Parathyroid adenoma (tissue), 2 donors: ENCODE data around the gene ZSWIM8.
A peak's percentile ranks its signal among the peaks of the same experiment; 100 is the strongest.

Experiments used
- H2AFZ ChIP-seq: fragments of 300-600 bp; sonication (generic); one replicate; pipeline ENCODE4 v1.7.0; 2017; ENCODE audit warnings: antibody characterized with exemption, mild to moderate bottlenecking
- H3K27ac ChIP-seq: fragments of 300-600 bp; sonication (generic); one replicate; pipeline ENCODE4 v1.7.0; 2017
- H3K27me3 ChIP-seq: fragments of 300-600 bp; sonication (generic); one replicate; pipeline ENCODE4 v1.7.0; 2017; ENCODE audit warnings: low read length; ENCODE audit not compliant: control insufficient read depth, insufficient read depth
- H3K36me3 ChIP-seq: fragments of 300-600 bp; sonication (generic); one replicate; pipeline ENCODE4 v1.7.0; 2017; ENCODE audit warnings: low read length; ENCODE audit not compliant: control insufficient read depth, insufficient read depth
- H3K4me1 ChIP-seq: fragments of 300-600 bp; sonication (generic); one replicate; pipeline ENCODE4 v1.7.0; 2017; ENCODE audit warnings: control low read depth
- H3K4me2 ChIP-seq: fragments of 300-600 bp; sonication (generic); one replicate; pipeline ENCODE4 v1.7.0; 2017; ENCODE audit warnings: low read length
- H3K4me3 ChIP-seq: fragments of 300-600 bp; sonication (generic); one replicate; pipeline ENCODE4 v1.7.0; 2017; ENCODE audit warnings: low read depth, low read length
- H3K79me2 ChIP-seq: fragments of 300-600 bp; sonication (generic); one replicate; pipeline ENCODE4 v1.7.0; 2017; ENCODE audit warnings: control low read depth
- H3K9ac ChIP-seq: fragments of 300-600 bp; sonication (generic); one replicate; pipeline ENCODE4 v1.7.0; 2017; ENCODE audit warnings: mild to moderate bottlenecking
- H3K9me3 ChIP-seq: fragments of 300-600 bp; sonication (generic); one replicate; pipeline ENCODE4 v1.7.0; 2017; ENCODE audit warnings: low read length; ENCODE audit not compliant: control insufficient read depth
- CTCF ChIP-seq: fragments of 300-600 bp; sonication (generic); IDR thresholded peaks from one replicate; pipeline ENCODE4 v1.7.0; 2017; ENCODE audit warnings: antibody characterized with exemption, mild to moderate bottlenecking
- donor health status: primary hyperparathyroidism.

The ZSWIM8 gene

GRCh38 chr10:73773152-73773879 lies 12.1 kb upstream of the ZSWIM8 start:
- H3K27ac ChIP-seq, result peak overlapping the region; percentile 91
- peak overlapping the region; percentile 69 for H3K4me3 ChIP-seq
- peaks cover 3% of the 10 kb centered on the region for H3K4me1 ChIP-seq
- peaks cover 10% of the 10 kb centered on the region for H3K79me2 ChIP-seq
- no peaks in the 10 kb centered on the region for H3K27me3 ChIP-seq
- TF ChIP-seq CTCF, result no peak
- H2AFZ ChIP-seq, result peak overlapping the region; percentile 93
- no peaks in the 10 kb centered on the region for H3K9me3 ChIP-seq
- no peak overlapping the region for H3K9ac ChIP-seq
- no peaks in the 10 kb centered on the region for H3K36me3 ChIP-seq
- peak overlapping the region; percentile 87 for H3K4me2 ChIP-seq

DNA sequence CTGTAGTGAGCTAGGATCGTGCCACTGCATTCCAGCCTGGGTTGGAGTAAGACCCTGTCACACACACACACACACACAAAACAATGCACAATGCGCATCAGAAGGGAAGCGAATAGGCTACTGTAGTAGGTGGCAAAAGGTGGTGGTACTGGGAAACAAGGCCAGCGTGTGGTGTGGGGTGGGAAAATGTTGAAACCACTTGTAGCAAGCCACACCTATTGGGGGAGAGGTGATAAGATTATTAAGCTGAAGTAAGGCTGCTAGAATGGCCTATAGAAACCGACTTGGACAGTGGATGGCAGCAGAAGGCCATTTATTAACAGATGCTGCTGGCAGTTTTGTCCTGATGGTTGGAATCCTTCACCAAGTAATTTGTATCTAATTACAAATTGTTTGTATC lies 10.8 kb upstream of the ZSWIM8 start:
- Histone ChIP-seq H3K27ac (no peak overlapping the region), H3K36me3 (no peaks in the 10 kb centered on the region), H3K27me3 (no peaks in the 10 kb centered on the region), H2AFZ (no peak overlapping the region), H3K4me2 (no peak overlapping the region), H3K79me2 (peaks cover 13% of the 10 kb centered on the region), H3K9ac (no peak overlapping the region), H3K9me3 (no peaks in the 10 kb centered on the region), H3K4me3 (no peak overlapping the region), H3K4me1 (peaks cover 3% of the 10 kb centered on the region)
- no peak for TF ChIP-seq CTCF

- no peak overlapping the region for H2AFZ ChIP-seq
Observed at GRCh38 chr10:73779018-73779417, 6.4 kb upstream of the ZSWIM8 start.

DNA sequence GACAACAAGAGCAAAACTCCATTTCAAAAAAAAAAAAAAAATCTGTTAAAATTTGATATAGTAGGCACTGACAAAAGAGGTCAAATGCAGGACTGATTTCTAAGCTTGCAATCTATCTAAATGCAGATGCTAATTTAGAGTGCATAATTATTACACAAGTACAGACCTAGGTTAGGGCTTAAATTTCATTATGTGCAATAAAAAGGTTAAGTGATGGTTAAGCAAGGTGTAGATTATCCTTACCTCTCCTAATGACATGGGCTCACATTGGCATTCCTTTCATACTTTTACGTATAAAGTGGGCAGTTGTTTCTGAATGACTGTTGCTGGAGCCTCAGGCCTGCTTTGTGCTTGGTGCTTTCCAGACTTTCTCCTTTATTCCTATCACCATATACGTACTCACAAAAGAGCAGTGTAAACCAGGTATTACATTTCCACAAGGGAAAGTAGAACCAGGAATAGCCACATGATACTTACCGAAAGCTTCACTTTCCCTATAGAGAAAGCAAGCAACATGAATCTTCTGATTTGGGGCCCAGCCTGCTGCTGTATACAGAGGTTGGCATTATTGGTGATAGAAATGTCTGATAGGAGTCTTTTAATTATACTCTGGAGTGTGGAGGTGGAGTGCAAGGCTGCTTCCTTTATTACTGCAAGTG lies 5.7 kb upstream of the ZSWIM8 start:
- TF ChIP-seq CTCF, result no peak
- peaks cover 6% of the 10 kb centered on the region for H3K4me1 ChIP-seq
- no peak overlapping the region for H2AFZ ChIP-seq
- no peaks in the 10 kb centered on the region for H3K9me3 ChIP-seq
- H3K27ac ChIP-seq, result no peak overlapping the region
- no peak overlapping the region for H3K4me2 ChIP-seq
- no peak overlapping the region for H3K4me3 ChIP-seq
- peaks cover 10% of the 10 kb centered on the region for H3K79me2 ChIP-seq
- no peak overlapping the region for H3K9ac ChIP-seq
- H3K36me3 ChIP-seq, result no peaks in the 10 kb centered on the region
- H3K27me3 ChIP-seq, result no peaks in the 10 kb centered on the region

More at GRCh38 chr10:73779018-73779417, 6.4 kb upstream of the ZSWIM8 start:
- no peak for TF ChIP-seq CTCF
- Histone ChIP-seq H3K36me3 (no peaks in the 10 kb centered on the region), H3K4me1 (peaks cover 5% of the 10 kb centered on the region), H3K27me3 (no peaks in the 10 kb centered on the region), H3K4me3 (no peak overlapping the region), H3K27ac (no peak overlapping the region), H3K9ac (no peak overlapping the region), H3K9me3 (no peaks in the 10 kb centered on the region), H3K79me2 (peaks cover 10% of the 10 kb centered on the region), H3K4me2 (no peak overlapping the region)
